ENCODE measurements around the gene AHSG.

GRCh38 chr3:186596568-186597287, 16.1 kb upstream of the AHSG start:
- TF ChIP-seq POLR2A (IDR thresholded peaks at IDR 0.05) (no peak), CTCF (IDR thresholded peaks at IDR 0.05) (no peak)
